Measurements from ENCODE around the gene NLGN2.

DNA sequence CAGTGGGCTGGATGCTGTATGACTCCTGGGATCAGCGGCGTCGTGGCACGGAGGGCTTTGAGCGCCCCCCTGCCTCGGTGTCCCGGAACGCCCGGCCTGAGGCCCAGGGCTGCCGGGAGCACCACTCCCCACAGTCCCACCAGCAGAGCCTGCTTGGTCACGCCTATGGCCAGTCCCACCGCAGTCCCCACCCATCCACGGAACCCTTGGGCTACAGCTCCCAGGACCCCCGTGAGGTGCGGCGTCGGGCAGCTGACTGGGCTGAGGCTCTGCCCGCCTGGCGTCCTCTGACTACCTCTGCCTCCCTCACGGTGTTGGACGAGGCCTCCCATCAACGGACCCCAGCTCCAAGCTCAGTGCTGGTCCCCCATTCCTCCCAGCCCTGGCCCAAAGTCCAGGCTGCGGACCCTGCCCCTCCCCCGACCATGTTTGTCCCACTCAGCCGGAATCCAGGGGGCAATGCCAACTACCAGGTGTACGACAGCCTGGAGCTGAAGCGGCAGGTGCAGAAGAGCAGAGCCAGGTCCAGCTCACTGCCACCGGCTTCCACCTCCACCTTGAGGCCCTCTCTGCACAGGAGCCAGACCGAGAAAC, 19.3 kb downstream of the NLGN2 start:
- TF ChIP-seq KDM1A (IDR thresholded peaks at IDR 0.05; ENCODE audit: borderline replicate concordance, low read length) (no peak), GABPA (IDR thresholded peaks at IDR 0.05; ENCODE audit: borderline replicate concordance, insufficient read depth, low read length) (no peak), HDAC2 (IDR thresholded peaks at IDR 0.05; ENCODE audit: borderline replicate concordance in 1 of 2, low read depth in 2 of 2, low read length in 2 of 2) (no peak), YY1 (IDR thresholded peaks at IDR 0.05; ENCODE audit: low read depth, low read length) (no peak), ASH2L (IDR thresholded peaks at IDR 0.05; ENCODE audit: low read length) (no peak), EGR1 (IDR thresholded peaks at IDR 0.05; ENCODE audit: borderline replicate concordance, low read depth, low read length) (no peak)
- TF ChIP-seq, protein P1, sequence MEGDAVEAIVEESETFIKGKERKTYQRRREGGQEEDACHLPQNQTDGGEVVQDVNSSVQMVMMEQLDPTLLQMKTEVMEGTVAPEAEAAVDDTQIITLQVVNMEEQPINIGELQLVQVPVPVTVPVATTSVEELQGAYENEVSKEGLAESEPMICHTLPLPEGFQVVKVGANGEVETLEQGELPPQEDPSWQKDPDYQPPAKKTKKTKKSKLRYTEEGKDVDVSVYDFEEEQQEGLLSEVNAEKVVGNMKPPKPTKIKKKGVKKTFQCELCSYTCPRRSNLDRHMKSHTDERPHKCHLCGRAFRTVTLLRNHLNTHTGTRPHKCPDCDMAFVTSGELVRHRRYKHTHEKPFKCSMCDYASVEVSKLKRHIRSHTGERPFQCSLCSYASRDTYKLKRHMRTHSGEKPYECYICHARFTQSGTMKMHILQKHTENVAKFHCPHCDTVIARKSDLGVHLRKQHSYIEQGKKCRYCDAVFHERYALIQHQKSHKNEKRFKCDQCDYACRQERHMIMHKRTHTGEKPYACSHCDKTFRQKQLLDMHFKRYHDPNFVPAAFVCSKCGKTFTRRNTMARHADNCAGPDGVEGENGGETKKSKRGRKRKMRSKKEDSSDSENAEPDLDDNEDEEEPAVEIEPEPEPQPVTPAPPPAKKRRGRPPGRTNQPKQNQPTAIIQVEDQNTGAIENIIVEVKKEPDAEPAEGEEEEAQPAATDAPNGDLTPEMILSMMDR (IDR thresholded peaks at IDR 0.05; ENCODE audit: control extremely low read depth in 1 of 3, insufficient read depth in 1 of 3, low read depth in 1 of 3, low read length in 3 of 3), result no peak
- TF ChIP-seq, protein P2, sequence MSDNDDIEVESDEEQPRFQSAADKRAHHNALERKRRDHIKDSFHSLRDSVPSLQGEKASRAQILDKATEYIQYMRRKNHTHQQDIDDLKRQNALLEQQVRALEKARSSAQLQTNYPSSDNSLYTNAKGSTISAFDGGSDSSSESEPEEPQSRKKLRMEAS (IDR thresholded peaks at IDR 0.05), result no peak
- TF ChIP-seq, protein P3, sequence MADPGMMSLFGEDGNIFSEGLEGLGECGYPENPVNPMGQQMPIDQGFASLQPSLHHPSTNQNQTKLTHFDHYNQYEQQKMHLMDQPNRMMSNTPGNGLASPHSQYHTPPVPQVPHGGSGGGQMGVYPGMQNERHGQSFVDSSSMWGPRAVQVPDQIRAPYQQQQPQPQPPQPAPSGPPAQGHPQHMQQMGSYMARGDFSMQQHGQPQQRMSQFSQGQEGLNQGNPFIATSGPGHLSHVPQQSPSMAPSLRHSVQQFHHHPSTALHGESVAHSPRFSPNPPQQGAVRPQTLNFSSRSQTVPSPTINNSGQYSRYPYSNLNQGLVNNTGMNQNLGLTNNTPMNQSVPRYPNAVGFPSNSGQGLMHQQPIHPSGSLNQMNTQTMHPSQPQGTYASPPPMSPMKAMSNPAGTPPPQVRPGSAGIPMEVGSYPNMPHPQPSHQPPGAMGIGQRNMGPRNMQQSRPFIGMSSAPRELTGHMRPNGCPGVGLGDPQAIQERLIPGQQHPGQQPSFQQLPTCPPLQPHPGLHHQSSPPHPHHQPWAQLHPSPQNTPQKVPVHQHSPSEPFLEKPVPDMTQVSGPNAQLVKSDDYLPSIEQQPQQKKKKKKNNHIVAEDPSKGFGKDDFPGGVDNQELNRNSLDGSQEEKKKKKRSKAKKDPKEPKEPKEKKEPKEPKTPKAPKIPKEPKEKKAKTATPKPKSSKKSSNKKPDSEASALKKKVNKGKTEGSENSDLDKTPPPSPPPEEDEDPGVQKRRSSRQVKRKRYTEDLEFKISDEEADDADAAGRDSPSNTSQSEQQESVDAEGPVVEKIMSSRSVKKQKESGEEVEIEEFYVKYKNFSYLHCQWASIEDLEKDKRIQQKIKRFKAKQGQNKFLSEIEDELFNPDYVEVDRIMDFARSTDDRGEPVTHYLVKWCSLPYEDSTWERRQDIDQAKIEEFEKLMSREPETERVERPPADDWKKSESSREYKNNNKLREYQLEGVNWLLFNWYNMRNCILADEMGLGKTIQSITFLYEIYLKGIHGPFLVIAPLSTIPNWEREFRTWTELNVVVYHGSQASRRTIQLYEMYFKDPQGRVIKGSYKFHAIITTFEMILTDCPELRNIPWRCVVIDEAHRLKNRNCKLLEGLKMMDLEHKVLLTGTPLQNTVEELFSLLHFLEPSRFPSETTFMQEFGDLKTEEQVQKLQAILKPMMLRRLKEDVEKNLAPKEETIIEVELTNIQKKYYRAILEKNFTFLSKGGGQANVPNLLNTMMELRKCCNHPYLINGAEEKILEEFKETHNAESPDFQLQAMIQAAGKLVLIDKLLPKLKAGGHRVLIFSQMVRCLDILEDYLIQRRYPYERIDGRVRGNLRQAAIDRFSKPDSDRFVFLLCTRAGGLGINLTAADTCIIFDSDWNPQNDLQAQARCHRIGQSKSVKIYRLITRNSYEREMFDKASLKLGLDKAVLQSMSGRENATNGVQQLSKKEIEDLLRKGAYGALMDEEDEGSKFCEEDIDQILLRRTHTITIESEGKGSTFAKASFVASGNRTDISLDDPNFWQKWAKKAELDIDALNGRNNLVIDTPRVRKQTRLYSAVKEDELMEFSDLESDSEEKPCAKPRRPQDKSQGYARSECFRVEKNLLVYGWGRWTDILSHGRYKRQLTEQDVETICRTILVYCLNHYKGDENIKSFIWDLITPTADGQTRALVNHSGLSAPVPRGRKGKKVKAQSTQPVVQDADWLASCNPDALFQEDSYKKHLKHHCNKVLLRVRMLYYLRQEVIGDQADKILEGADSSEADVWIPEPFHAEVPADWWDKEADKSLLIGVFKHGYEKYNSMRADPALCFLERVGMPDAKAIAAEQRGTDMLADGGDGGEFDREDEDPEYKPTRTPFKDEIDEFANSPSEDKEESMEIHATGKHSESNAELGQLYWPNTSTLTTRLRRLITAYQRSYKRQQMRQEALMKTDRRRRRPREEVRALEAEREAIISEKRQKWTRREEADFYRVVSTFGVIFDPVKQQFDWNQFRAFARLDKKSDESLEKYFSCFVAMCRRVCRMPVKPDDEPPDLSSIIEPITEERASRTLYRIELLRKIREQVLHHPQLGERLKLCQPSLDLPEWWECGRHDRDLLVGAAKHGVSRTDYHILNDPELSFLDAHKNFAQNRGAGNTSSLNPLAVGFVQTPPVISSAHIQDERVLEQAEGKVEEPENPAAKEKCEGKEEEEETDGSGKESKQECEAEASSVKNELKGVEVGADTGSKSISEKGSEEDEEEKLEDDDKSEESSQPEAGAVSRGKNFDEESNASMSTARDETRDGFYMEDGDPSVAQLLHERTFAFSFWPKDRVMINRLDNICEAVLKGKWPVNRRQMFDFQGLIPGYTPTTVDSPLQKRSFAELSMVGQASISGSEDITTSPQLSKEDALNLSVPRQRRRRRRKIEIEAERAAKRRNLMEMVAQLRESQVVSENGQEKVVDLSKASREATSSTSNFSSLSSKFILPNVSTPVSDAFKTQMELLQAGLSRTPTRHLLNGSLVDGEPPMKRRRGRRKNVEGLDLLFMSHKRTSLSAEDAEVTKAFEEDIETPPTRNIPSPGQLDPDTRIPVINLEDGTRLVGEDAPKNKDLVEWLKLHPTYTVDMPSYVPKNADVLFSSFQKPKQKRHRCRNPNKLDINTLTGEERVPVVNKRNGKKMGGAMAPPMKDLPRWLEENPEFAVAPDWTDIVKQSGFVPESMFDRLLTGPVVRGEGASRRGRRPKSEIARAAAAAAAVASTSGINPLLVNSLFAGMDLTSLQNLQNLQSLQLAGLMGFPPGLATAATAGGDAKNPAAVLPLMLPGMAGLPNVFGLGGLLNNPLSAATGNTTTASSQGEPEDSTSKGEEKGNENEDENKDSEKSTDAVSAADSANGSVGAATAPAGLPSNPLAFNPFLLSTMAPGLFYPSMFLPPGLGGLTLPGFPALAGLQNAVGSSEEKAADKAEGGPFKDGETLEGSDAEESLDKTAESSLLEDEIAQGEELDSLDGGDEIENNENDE (IDR thresholded peaks at IDR 0.05; ENCODE audit: insufficient replicate concordance, low read length), result no peak
- TF ChIP-seq, protein P4, sequence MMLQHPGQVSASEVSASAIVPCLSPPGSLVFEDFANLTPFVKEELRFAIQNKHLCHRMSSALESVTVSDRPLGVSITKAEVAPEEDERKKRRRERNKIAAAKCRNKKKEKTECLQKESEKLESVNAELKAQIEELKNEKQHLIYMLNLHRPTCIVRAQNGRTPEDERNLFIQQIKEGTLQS (IDR thresholded peaks at IDR 0.05; ENCODE audit: insufficient read depth, low read depth, low read length), result no peak
